HG03354 (cell line): ENCODE measurements around the gene LDHD.

Experiments
- ATAC-seq: cut with Tn5 transposase; IDR thresholded peaks from one replicate; pipeline ENCODE4 v1.9.1; 2021; ENCODE audit warnings: mild to moderate bottlenecking; ENCODE audit not compliant: unreplicated experiment, poor library complexity, severe bottlenecking

Gene LDHD

GRCh38 chr16:75086281-75086680 is 30.3 kb downstream of the LDHD start:
- no peak for ATAC-seq

GRCh38 chr16:75085556-75085955 is 31.0 kb downstream of the LDHD start:
- no peak for ATAC-seq

GRCh38 chr16:75083813-75084212 is 32.8 kb downstream of the LDHD start:
- no peak for ATAC-seq

- no peak for ATAC-seq
Observed at GRCh38 chr16:75081179-75081859, 35.3 kb downstream of the LDHD start.

GRCh38 chr16:75080205-75081029 is 36.2 kb downstream of the LDHD start:
- ATAC-seq, result no peak

GRCh38 chr16:75079346-75079926 is 37.1 kb downstream of the LDHD start:
- ATAC-seq, result no peak

GRCh38 chr16:75078886-75079285 is 37.7 kb downstream of the LDHD start:
- no peak for ATAC-seq

- no peak for ATAC-seq
Observed at GRCh38 chr16:75075688-75076268, 40.8 kb downstream of the LDHD start.

GRCh38 chr16:75074920-75075687 is 41.5 kb downstream of the LDHD start:
- peak; percentile 94 for ATAC-seq

GRCh38 chr16:75074304-75074793 is 42.2 kb downstream of the LDHD start:
- ATAC-seq, result no peak

- ATAC-seq, result no peak
Observed at GRCh38 chr16:75073545-75074303, 42.9 kb downstream of the LDHD start.

- ATAC-seq, result no peak
Observed at GRCh38 chr16:75072239-75072947, 44.2 kb downstream of the LDHD start.

- no peak for ATAC-seq
Observed at GRCh38 chr16:75071621-75072020, 45.0 kb downstream of the LDHD start.

GRCh38 chr16:75070012-75070841 is 46.4 kb downstream of the LDHD start:
- no peak for ATAC-seq

- no peak for ATAC-seq
Observed at GRCh38 chr16:75068085-75069031, 48.2 kb downstream of the LDHD start.

- no peak for ATAC-seq
Observed at GRCh38 chr16:75066861-75067447, 49.6 kb downstream of the LDHD start.
